CD4-positive, CD25-positive, alpha-beta regulatory T cell (primary cell): ENCODE data around the gene STX5. TPM values are rescaled to one million over a fixed set of nuclear protein-coding genes. Genes with fewer than 3 reads are reported as not detected.
A peak's percentile ranks its signal among the peaks of the same experiment; 100 is the strongest.

ENCODE experiments used
- ATAC-seq, 2 donors: fragments of 150-1000 bp; cut with Tn5 transposase; one replicate each; pipeline ENCODE4 v1.10.0; 2021; ENCODE audit warnings: low read depth in 2 of 2, moderate number of reproducible peaks in 2 of 2, moderate library complexity in 1 of 2
- DNase-seq, 3 donors: peaks; one replicate each; pipeline versions ENCODE4 v3.0.0 to v3.0.0-alpha.2; 2012 to 2022; ENCODE audit warnings: mixed read lengths in 1 of 3
- H3K27ac ChIP-seq: one replicate; pipeline ENCODE4 v1.7.0; 2013; ENCODE audit warnings: mild to moderate bottlenecking, low read length; ENCODE audit not compliant: insufficient read depth, poor library complexity, severe bottlenecking
- H3K27me3 ChIP-seq: one replicate; pipeline ENCODE4 v1.7.0; 2013; ENCODE audit warnings: low read length; ENCODE audit not compliant: control insufficient read depth, insufficient read depth
- H3K36me3 ChIP-seq: one replicate; pipeline ENCODE4 v1.7.0; 2013; ENCODE audit warnings: mild to moderate bottlenecking, low read length, moderate library complexity; ENCODE audit not compliant: control insufficient read depth, insufficient read depth
- H3K4me1 ChIP-seq: 2 replicates; pipeline ENCODE4 v1.7.0; 2013; ENCODE audit warnings: mild to moderate bottlenecking, low read length; ENCODE audit not compliant: insufficient read depth, control insufficient read depth, poor library complexity, severe bottlenecking
- H3K4me3 ChIP-seq: one replicate; pipeline ENCODE4 v1.7.0; 2013; ENCODE audit warnings: low read depth, mild to moderate bottlenecking, low read length, moderate library complexity
- H3K9me3 ChIP-seq, 2 experiments: 1 replicate in 1 of 2; 2 replicates in 1 of 2; pipeline ENCODE4 v1.7.0; 2013; ENCODE audit warnings: low read length in 2 of 2, mild to moderate bottlenecking in 1 of 2, moderate library complexity in 1 of 2; ENCODE audit not compliant: control insufficient read depth in 2 of 2
- H3K27ac Mint-ChIP-seq, 3 donors: one replicate each; pipeline ENCODE4 v1.8.0; 2020 to 2022; ENCODE audit warnings: mild to moderate bottlenecking in 3 of 3, mixed read lengths in 3 of 3, moderate library complexity in 2 of 3
- H3K27me3 Mint-ChIP-seq: one replicate; pipeline ENCODE4 v1.8.0; 2022; ENCODE audit warnings: mild to moderate bottlenecking, mixed read lengths
- H3K36me3 Mint-ChIP-seq: one replicate; pipeline ENCODE4 v1.8.0; 2020; ENCODE audit warnings: mixed read lengths
- H3K4me1 Mint-ChIP-seq, 4 donors: one replicate each; pipeline ENCODE4 v1.8.0; 2020 to 2022; ENCODE audit warnings: mixed read lengths in 4 of 4, mild to moderate bottlenecking in 1 of 4
- H3K4me3 Mint-ChIP-seq, 4 donors: one replicate each; pipeline ENCODE4 v1.8.0; 2020 to 2022; ENCODE audit warnings: mild to moderate bottlenecking in 4 of 4, mixed read lengths in 4 of 4, moderate library complexity in 3 of 4
- H3K9me3 Mint-ChIP-seq, 7 donors: one replicate each; pipeline ENCODE4 v1.8.0; 2020 to 2022; ENCODE audit warnings: mixed read lengths in 7 of 7, mild to moderate bottlenecking in 3 of 7, moderate library complexity in 2 of 7
- polyA plus RNA-seq, 4 donors: library from polyadenylated mRNA; unstranded; fragments of 300-500 nt; fragmentation: Illumina TruSeq; gene quantifications; one replicate each; pipeline ENCODE4 v1.2.3, GENCODE V29; 2021
- total RNA-seq: library from RNA; stranded (reverse); gene quantifications from one replicate; pipeline ENCODE4 v1.2.3, GENCODE V29; 2022

Gene STX5
- total and polyA plus RNA-seq, 5 donors from 2014 or later: 28.2 to 128 (median 37.4) TPM

DNA sequence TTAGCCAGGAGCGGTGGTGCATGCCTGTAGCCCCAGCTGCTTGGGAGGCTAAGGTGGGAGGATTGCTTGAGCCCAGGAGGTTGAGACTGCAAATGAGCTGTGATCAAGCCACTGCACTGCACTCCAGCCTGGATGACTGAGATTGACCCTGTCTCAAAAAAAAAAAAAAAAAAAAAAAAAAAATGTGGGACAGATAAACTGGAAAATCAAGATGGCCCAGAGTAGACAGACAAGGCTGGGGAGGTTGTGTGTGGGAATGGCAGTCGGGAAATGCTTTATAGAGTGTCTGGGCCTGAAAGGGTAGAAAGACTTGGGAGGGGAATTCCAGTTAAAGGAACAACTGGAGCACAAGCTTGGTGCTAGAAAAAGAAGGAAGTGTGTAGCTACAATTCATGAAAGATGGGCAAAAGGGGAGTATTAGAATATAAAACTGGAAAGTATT is 25.7 kb upstream of the STX5 start:
- H3K4me1 ChIP-seq: peaks cover 40% of the 10 kb centered on the region
- no peaks in the 10 kb centered on the region for H3K27me3 Mint-ChIP-seq
- no peak for DNase-seq
- peaks cover 20 to 45% (median 36%) of the 10 kb centered on the region in 4 donors for H3K4me1 Mint-ChIP-seq
- no peaks in the 10 kb centered on the region for H3K9me3 Mint-ChIP-seq
- peaks cover 26% of the 10 kb centered on the region for H3K36me3 Mint-ChIP-seq
- peaks cover 22% of the 10 kb centered on the region for H3K36me3 ChIP-seq
- no peaks in the 10 kb centered on the region for H3K27me3 ChIP-seq
- no peak for ATAC-seq
- no peak overlapping the region for H3K4me3 ChIP-seq
- H3K9me3 ChIP-seq: no peaks in the 10 kb centered on the region
- peak overlapping the region; percentile 51 to 97 (median 64) for H3K4me3 Mint-ChIP-seq
- H3K27ac Mint-ChIP-seq: peak overlapping the region; percentile 56 to 94 (median 67)
- H3K27ac ChIP-seq: no peak overlapping the region

DNA sequence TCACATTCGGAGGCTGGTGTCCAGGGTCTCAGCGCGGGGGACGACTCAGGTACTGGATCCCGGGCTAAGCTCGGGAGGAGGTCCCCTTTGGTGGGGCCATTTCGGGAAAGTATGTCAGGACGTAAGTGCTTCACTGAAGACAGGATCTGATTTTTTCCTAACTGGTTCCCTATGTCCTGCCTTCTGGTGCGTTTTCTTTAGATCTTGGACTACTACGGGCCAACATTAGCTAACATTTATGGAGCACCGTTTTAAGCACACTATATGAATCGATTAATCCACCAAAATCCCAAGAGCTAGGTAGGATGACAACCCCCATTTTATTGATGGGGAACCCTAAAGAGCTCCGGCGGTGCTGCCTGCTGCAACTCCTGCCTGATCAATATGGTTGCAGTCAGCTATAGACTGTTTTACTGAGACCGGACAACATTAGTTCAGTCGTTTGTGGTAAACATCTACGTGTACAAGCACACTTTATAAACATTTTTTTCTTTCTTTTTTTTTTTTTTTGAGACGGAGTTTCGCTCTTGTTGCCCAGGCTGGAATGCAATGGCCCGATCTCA is 24.6 kb upstream of the STX5 start:
- DNase-seq (peak in 1 of 3 donors; percentile 52), ATAC-seq (no peak)
- Mint-ChIP-seq H3K36me3 (peaks cover 35% of the 10 kb centered on the region), H3K9me3 (no peaks in the 10 kb centered on the region), H3K27me3 (no peaks in the 10 kb centered on the region), H3K27ac (peak overlapping the region; percentile 26 to 98 (median 94)), H3K4me1 (peaks cover 22 to 54% (median 41%) of the 10 kb centered on the region in 4 donors), H3K4me3 (peak overlapping the region; percentile 96 to 98 (median 96))
- Histone ChIP-seq H3K27ac (peak overlapping the region; percentile 77), H3K36me3 (peaks cover 33% of the 10 kb centered on the region), H3K9me3 (no peaks in the 10 kb centered on the region), H3K27me3 (no peaks in the 10 kb centered on the region), H3K4me1 (peaks cover 41% of the 10 kb centered on the region), H3K4me3 (peak overlapping the region; percentile 95)

- Histone ChIP-seq H3K4me1 (peaks cover 41% of the 10 kb centered on the region), H3K27me3 (no peaks in the 10 kb centered on the region), H3K27ac (peak overlapping the region; percentile 77), H3K36me3 (peaks cover 35% of the 10 kb centered on the region), H3K4me3 (peak overlapping the region; percentile 95), H3K9me3 (no peaks in the 10 kb centered on the region)
- peak; percentile 91 to 92 for ATAC-seq
- peak overlapping the region; percentile 96 to 98 (median 96) for H3K4me3 Mint-ChIP-seq
- H3K27me3 Mint-ChIP-seq: no peaks in the 10 kb centered on the region
- DNase-seq: peak; percentile 94 to 99 (median 98)
- peaks cover 22 to 58% (median 41%) of the 10 kb centered on the region in 4 donors for H3K4me1 Mint-ChIP-seq
- no peaks in the 10 kb centered on the region for H3K9me3 Mint-ChIP-seq
- peak overlapping the region; percentile 94 to 98 (median 97) for H3K27ac Mint-ChIP-seq
- H3K36me3 Mint-ChIP-seq: peaks cover 35% of the 10 kb centered on the region
These were observed 23.9 kb upstream of the STX5 start for GRCh38 chr11:62855571-62856332.

GRCh38 chr11:62854825-62855570 is 23.1 kb upstream of the STX5 start:
- Histone ChIP-seq H3K27ac (peak overlapping the region; percentile 77), H3K9me3 (no peaks in the 10 kb centered on the region), H3K4me3 (peak overlapping the region; percentile 95), H3K4me1 (peaks cover 41% of the 10 kb centered on the region), H3K36me3 (peaks cover 35% of the 10 kb centered on the region), H3K27me3 (no peaks in the 10 kb centered on the region)
- Mint-ChIP-seq H3K4me3 (peak overlapping the region; percentile 96 to 98 (median 96)), H3K27ac (peak overlapping the region; percentile 94 to 98 (median 97)), H3K36me3 (peaks cover 35% of the 10 kb centered on the region), H3K9me3 (no peaks in the 10 kb centered on the region), H3K4me1 (peaks cover 22 to 63% (median 41%) of the 10 kb centered on the region in 4 donors), H3K27me3 (no peaks in the 10 kb centered on the region)
- ATAC-seq (no peak), DNase-seq (no peak)

GRCh38 chr11:62854013-62854824 is 22.4 kb upstream of the STX5 start:
- H3K36me3 Mint-ChIP-seq: peaks cover 35% of the 10 kb centered on the region
- H3K4me3 Mint-ChIP-seq: peak overlapping the region; percentile 96 to 98 (median 96)

GRCh38 chr11:62853279-62853965 is 21.6 kb upstream of the STX5 start:
- Histone ChIP-seq H3K27me3 (no peaks in the 10 kb centered on the region), H3K4me1 (peaks cover 41% of the 10 kb centered on the region), H3K27ac (peak overlapping the region; percentile 77), H3K9me3 (no peaks in the 10 kb centered on the region), H3K36me3 (peaks cover 35% of the 10 kb centered on the region), H3K4me3 (peak overlapping the region; percentile 95)
- Mint-ChIP-seq H3K4me1 (peaks cover 22 to 66% (median 42%) of the 10 kb centered on the region in 4 donors), H3K27me3 (no peaks in the 10 kb centered on the region), H3K36me3 (peaks cover 35% of the 10 kb centered on the region), H3K9me3 (no peaks in the 10 kb centered on the region), H3K4me3 (peak overlapping the region; percentile 96 to 98 (median 96)), H3K27ac (peak overlapping the region; percentile 91 to 98 (median 94))
- ATAC-seq (no peak), DNase-seq (peak in 1 of 3 donors; percentile 41)

More at GRCh38 chr11:62854013-62854824, 22.4 kb upstream of the STX5 start:
- peaks cover 22 to 64% (median 42%) of the 10 kb centered on the region in 4 donors for H3K4me1 Mint-ChIP-seq
- Histone ChIP-seq H3K36me3 (peaks cover 35% of the 10 kb centered on the region), H3K27ac (peak overlapping the region; percentile 77), H3K9me3 (no peaks in the 10 kb centered on the region), H3K4me3 (peak overlapping the region; percentile 95), H3K27me3 (no peaks in the 10 kb centered on the region), H3K4me1 (peaks cover 41% of the 10 kb centered on the region)
- no peaks in the 10 kb centered on the region for H3K9me3 Mint-ChIP-seq
- DNase-seq (peak in 1 of 3 donors; percentile 37), ATAC-seq (no peak)
- H3K27me3 Mint-ChIP-seq: no peaks in the 10 kb centered on the region
- peak overlapping the region; percentile 94 to 98 (median 97) for H3K27ac Mint-ChIP-seq
